ENCODE measurements around the gene SPOPL. TPM values are rescaled to one million over a fixed set of nuclear protein-coding genes. Genes with fewer than 3 reads are reported as not detected.

The SPOPL gene
- total RNA-seq (10 to 100 TPM; 15.2 to 15.8 TPM), polyA plus RNA-seq (1 to 10 TPM; 3.4 to 3.7 TPM)

- Histone ChIP-seq H3K9me3 (ENCODE audit: control insufficient read depth in 4 of 4, low read length in 3 of 4) (no peaks in the 10 kb centered on the region), H3K9ac (ENCODE audit: low read depth in 1 of 2, low read length in 2 of 2) (peak within 1 kb of the TSS; percentile 82 to 95), H3K27me3 (ENCODE audit: control insufficient read depth in 4 of 4, insufficient read depth in 4 of 4, low read length in 3 of 4) (no peaks in the 10 kb centered on the region), H3K4me1 (ENCODE audit: control insufficient read depth in 4 of 4, insufficient read depth in 4 of 4, low read length in 3 of 4) (peaks cover 11 to 41% (median 31%) of the 10 kb centered on the region in 4 donors), H3K36me3 (ENCODE audit: control insufficient read depth in 4 of 4, insufficient read depth in 3 of 4, low read depth in 1 of 4, low read length in 3 of 4) (no peaks in the 10 kb centered on the region), H3K4me3 (ENCODE audit: low read depth in 1 of 3, low read length in 3 of 3) (peak within 1 kb of the TSS; percentile 79 to 99 (median 83)), H3K27ac (ENCODE audit: low read depth in 1 of 2, low read length in 2 of 2) (peak within 1 kb of the TSS; percentile 86 to 91)
- DNase-seq (ENCODE audit: low spot score), result peak; percentile 89
- TF ChIP-seq GABPA (IDR thresholded peaks at IDR 0.05 in 1 of 2, conservative IDR thresholded peaks at IDR 0.05 in 1 of 2) (peak in 1 of 2 donors; percentile 66), REST (IDR thresholded peaks at IDR 0.05) (peak; percentile 19), ZBTB33 (IDR thresholded peaks at IDR 0.05) (no peak), RAD21 (IDR thresholded peaks at IDR 0.05) (peak; percentile 23 to 49), FOXA1 (IDR thresholded peaks at IDR 0.05) (no peak), TAF1 (conservative IDR thresholded peaks at IDR 0.05) (peak; percentile 58), EGR1 (IDR thresholded peaks at IDR 0.05; ENCODE audit: low read depth in 2 of 2) (no peak), SP1 (IDR thresholded peaks at IDR 0.05) (peak; percentile 7), HNF4A (conservative IDR thresholded peaks at IDR 0.05) (no peak), ATF3 (IDR thresholded peaks at IDR 0.05) (no peak), RXRA (IDR thresholded peaks at IDR 0.05) (no peak), HNF4G (IDR thresholded peaks at IDR 0.05) (no peak), NR2F2 (IDR thresholded peaks at IDR 0.05) (no peak), CTCF (IDR thresholded peaks at IDR 0.05; ENCODE audit: low read depth, low read length, missing input control) (peak; percentile 17), JUND (IDR thresholded peaks at IDR 0.05) (no peak), YY1 (IDR thresholded peaks at IDR 0.05) (peak; percentile 34), FOXA2 (IDR thresholded peaks at IDR 0.05) (no peak), MAX (IDR thresholded peaks at IDR 0.05) (peak; percentile 29)
- under 1% methylated on average over 86 of the region's 86 CpGs for WGBS
These were observed at the start of gene SPOPL for GRCh38 chr2:138501425-138502254. TSS of gene SPOPL (plus strand) at chr2:138501770. CDS start at chr2:138550217, 48,447 bp downstream.

Data from liver (tissue), 9 donors.